GM12878 (cell line): ENCODE data around the gene TACC3. TPM values are rescaled to one million over a fixed set of nuclear protein-coding genes. Genes with fewer than 3 reads are reported as not detected.

Experiments
- ATAC-seq: fragments of 200-7000 bp; cut with Tn5 transposase; 3 replicates; pipeline ENCODE4 v1.9.1; 2020; ENCODE audit warnings: mild to moderate bottlenecking, moderate library complexity
- BruUV-seq: library from RNA; stranded (reverse); fragments of 400-500 nt; replicated peaks from 2 replicates; lab custom pipeline; 2021; lab: Mats Ljungman, UMichigan
- CTCF ChIA-PET: fragments of 300-600 bp; sonication (Branson Sonifier 250); formaldehyde crosslinking; extraction: SDS; loops from one replicate; lab custom pipeline; 2021; ENCODE audit warnings: inconsistent platforms; lab: Yijun Ruan, JAX
- POLR2A ChIA-PET: fragments of 350-600 bp; formaldehyde crosslinking; extraction: SDS; loops from one replicate; lab custom pipeline; 2021; ENCODE audit warnings: inconsistent platforms; lab: Charles Lee
- RAD21 ChIA-PET: fragments of 300-600 bp; sonication (Branson Sonifier 250); formaldehyde crosslinking; loops from one replicate; lab custom pipeline; 2023; ENCODE audit warnings: antibody characterized with exemption; ENCODE audit not compliant: unreplicated experiment; lab: Charles Lee
- SMC1A ChIA-PET: fragments of 300-600 bp; sonication (Branson Sonifier 250); formaldehyde crosslinking; loops from one replicate; lab custom pipeline; 2023; ENCODE audit not compliant: unreplicated experiment, uncharacterized antibody; lab: Charles Lee
- DNase-seq: peaks from one replicate; pipeline ENCODE4 v3.0.0-alpha.2; 2011; ENCODE audit warnings: low read depth, low spot score
- FAIRE-seq: peaks from 3 replicates; lab custom pipeline; 2011; peaks lifted over from hg19 to GRCh38; lab: Jason Lieb, UNC
- H2AFZ ChIP-seq: 2 replicates; pipeline ENCODE4 v1.6.0; 2011; ENCODE audit warnings: low read depth, low read length, control low read depth; ENCODE audit not compliant: control insufficient read depth
- H3K27ac ChIP-seq: 2 replicates; pipeline ENCODE4 v1.5.1; 2011; ENCODE audit warnings: control low read depth; ENCODE audit not compliant: control insufficient read depth, insufficient read depth
- H3K27me3 ChIP-seq, 2 experiments: replicated peaks in 1 of 2; 2 replicates each; pipeline versions ENCODE4 v1.6.0 to v1.6.1; 2011; ENCODE audit warnings: low read length in 1 of 2; ENCODE audit not compliant: control insufficient read depth in 2 of 2, insufficient read depth in 2 of 2
- H3K36me3 ChIP-seq, 2 experiments: 2 replicates each; pipeline ENCODE4 v1.5.1; 2011; ENCODE audit warnings: low read length in 1 of 2; ENCODE audit not compliant: control insufficient read depth in 2 of 2, insufficient read depth in 2 of 2
- H3K4me1 ChIP-seq: 2 replicates; pipeline ENCODE4 v1.6.1; 2011; ENCODE audit warnings: mild to moderate bottlenecking, low read length, moderate library complexity, mixed read lengths; ENCODE audit not compliant: control insufficient read depth, insufficient read depth
- H3K4me2 ChIP-seq: 2 replicates; pipeline ENCODE4 v1.6.0; 2011; ENCODE audit warnings: control low read depth; ENCODE audit not compliant: control insufficient read depth, insufficient read depth
- H3K4me3 ChIP-seq: fragments of 200-600 bp; sonication (generic); 2 replicates; pipeline ENCODE4 v1.5.1; 2016
- H3K79me2 ChIP-seq: 2 replicates; pipeline ENCODE4 v1.6.0; 2011; ENCODE audit warnings: low read length; ENCODE audit not compliant: control insufficient read depth, insufficient read depth
- H3K9ac ChIP-seq: 2 replicates; pipeline ENCODE4 v1.8.0; 2011; ENCODE audit warnings: low read length, control low read depth, mixed read lengths; ENCODE audit not compliant: control insufficient read depth, insufficient read depth
- H3K9me3 ChIP-seq: replicated peaks from 3 replicates; pipeline ENCODE4 v1.5.1; 2011; ENCODE audit warnings: mild to moderate bottlenecking, low read length; ENCODE audit not compliant: control insufficient read depth, insufficient read depth
- H4K20me1 ChIP-seq: 2 replicates; pipeline ENCODE4 v1.6.0; 2011; ENCODE audit not compliant: control insufficient read depth, insufficient read depth
- ATF2 ChIP-seq: IDR thresholded peaks from 2 replicates; pipeline ENCODE4 v1.6.1; 2012; ENCODE audit warnings: low read length, inconsistent platforms
- POLR2A ChIP-seq: IDR thresholded peaks from 2 replicates; pipeline ENCODE4 v1.6.1; 2011; ENCODE audit warnings: low read depth, mild to moderate bottlenecking, low read length
- WGBS: methylation state at CpG from one replicate; pipeline ENCODE4 v1.1.6; 2016; ENCODE audit warnings: low lambda C conversion rate; ENCODE audit not compliant: insufficient replicate concordance, insufficient coverage; ENCODE audit errors: missing lambda C conversion rate; 5-methylcytosine and 5-hydroxymethylcytosine counted together
- in situ Hi-C: fragments of 300-500 bp; cut with MboI; formaldehyde crosslinking; loops from 9 replicates; pipeline ENCODE4 v1.14.3; 2018; ENCODE audit warnings: mixed read lengths
- intact Hi-C: fragments of 100-400 bp; cut with micrococcal nuclease; formaldehyde crosslinking; loops from one replicate; pipeline ENCODE4 v1.14.2; 2022; ENCODE audit not compliant: unreplicated experiment
- polyA plus RNA-seq, 11 experiments: library from polyadenylated mRNA; depleted of rRNA in 4 of 11; unstranded in 6 of 11; stranded (reverse) in 5 of 11; fragments of >200 nt; fragmentation: Nextera tagmentation in 4 of 11; fragmentation: Illumina TruSeq in 1 of 11; extraction: Ambion mirVana in 4 of 11; extraction: Trizol in 1 of 11; gene quantifications; 1 replicate in 1 of 11; 2 replicates in 10 of 11; pipeline versions ENCODE4 v1.2.1 to v1.2.3, GENCODE V29; 2011 to 2016; ENCODE audit warnings: inconsistent platforms in 2 of 11, missing spikeins in 2 of 11, low read depth in 1 of 11
- total RNA-seq, 4 experiments: library from RNA; depleted of rRNA in 3 of 4; stranded (reverse); fragments of >200 nt in 3 of 4; fragmentation: Illumina TruSeq in 1 of 4; extraction: Trizol in 1 of 4; gene quantifications; 2 replicates each; pipeline versions ENCODE4 v1.2.1 to v1.2.3, GENCODE V29; 2013 to 2021
- TF ChIP-seq, protein P1 (sequence below): fragments of 450-650 bp; IDR thresholded peaks from 2 replicates; pipeline ENCODE4 v1.6.1; 2017; ENCODE audit warnings: mild to moderate bottlenecking

TACC3 gene
- total and polyA plus RNA-seq, 10 of the 15 experiments (the other 5 are each of a cell fraction or from before 2014, with no cell fraction given): 2.8 to 121 (median 73.3) TPM

DNA sequence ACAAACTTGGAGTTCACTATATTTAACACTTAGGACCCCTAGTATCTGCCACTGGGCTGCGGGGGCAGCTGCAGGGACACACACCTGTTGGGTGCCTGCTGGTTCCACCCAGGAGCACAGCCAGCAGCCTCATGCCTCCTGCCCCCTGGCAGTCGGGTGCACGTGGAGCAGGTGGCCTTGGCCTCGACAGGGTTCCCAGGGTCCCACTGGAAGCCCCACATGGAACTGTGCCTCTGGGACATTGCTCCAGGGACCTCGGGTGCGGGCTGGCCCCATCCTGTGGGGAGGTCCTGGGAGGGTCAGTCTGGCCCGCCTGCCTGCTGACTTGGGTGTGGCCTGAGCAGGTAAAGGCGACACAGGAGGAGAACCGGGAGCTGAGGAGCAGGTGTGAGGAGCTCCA is 18.0 kb downstream of the TACC3 start:
- ChIA-PET CTCF (no interaction called here), RAD21 (no interaction called here)
- in situ Hi-C loops: no loop called here

More for the DNA sequence above, 18.0 kb downstream of the TACC3 start:
- H3K27me3 ChIP-seq: no peaks in the 10 kb centered on the region
- TF ChIP-seq POLR2A (peak; percentile 58; the same call in 1 of the 2 replicates), ATF2 (no peak)
- TF ChIP-seq, protein P1, sequence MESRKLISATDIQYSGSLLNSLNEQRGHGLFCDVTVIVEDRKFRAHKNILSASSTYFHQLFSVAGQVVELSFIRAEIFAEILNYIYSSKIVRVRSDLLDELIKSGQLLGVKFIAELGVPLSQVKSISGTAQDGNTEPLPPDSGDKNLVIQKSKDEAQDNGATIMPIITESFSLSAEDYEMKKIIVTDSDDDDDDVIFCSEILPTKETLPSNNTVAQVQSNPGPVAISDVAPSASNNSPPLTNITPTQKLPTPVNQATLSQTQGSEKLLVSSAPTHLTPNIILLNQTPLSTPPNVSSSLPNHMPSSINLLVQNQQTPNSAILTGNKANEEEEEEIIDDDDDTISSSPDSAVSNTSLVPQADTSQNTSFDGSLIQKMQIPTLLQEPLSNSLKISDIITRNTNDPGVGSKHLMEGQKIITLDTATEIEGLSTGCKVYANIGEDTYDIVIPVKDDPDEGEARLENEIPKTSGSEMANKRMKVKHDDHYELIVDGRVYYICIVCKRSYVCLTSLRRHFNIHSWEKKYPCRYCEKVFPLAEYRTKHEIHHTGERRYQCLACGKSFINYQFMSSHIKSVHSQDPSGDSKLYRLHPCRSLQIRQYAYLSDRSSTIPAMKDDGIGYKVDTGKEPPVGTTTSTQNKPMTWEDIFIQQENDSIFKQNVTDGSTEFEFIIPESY: no peak
- TF ChIP-seq, all 136 proteins: peak for 1
- no peak overlapping the region for H3K4me3 ChIP-seq
- no peak overlapping the region for H3K9ac ChIP-seq
- BruUV-seq: no TSS peak
- H4K20me1 ChIP-seq: no peaks in the 10 kb centered on the region
- intact Hi-C loops: no loop called here
- H3K9me3 ChIP-seq: peaks cover 18% of the 10 kb centered on the region
- ChIA-PET SMC1A (no interaction called here), POLR2A (no interaction called here)
- H3K27ac ChIP-seq: no peak overlapping the region
- no peaks in the 10 kb centered on the region for H3K4me1 ChIP-seq
- 96% methylated on average over 9 of the region's 9 CpGs for WGBS
- H2AFZ ChIP-seq: no peak overlapping the region
- no peaks in the 10 kb centered on the region for H3K79me2 ChIP-seq
- ATAC-seq (no peak), FAIRE-seq (no peak), DNase-seq (no peak)
- H3K4me2 ChIP-seq: no peak overlapping the region
- H3K36me3 ChIP-seq: peaks cover 42 to 60% of the 10 kb centered on the region in 2 experiments
